ENCODE data around the gene SLC7A14. TPM values are rescaled to one million over a fixed set of nuclear protein-coding genes. Genes with fewer than 3 reads are reported as not detected.

Gene SLC7A14
- total RNA-seq, 4 donors from 2014 or later: not detected

DNA sequence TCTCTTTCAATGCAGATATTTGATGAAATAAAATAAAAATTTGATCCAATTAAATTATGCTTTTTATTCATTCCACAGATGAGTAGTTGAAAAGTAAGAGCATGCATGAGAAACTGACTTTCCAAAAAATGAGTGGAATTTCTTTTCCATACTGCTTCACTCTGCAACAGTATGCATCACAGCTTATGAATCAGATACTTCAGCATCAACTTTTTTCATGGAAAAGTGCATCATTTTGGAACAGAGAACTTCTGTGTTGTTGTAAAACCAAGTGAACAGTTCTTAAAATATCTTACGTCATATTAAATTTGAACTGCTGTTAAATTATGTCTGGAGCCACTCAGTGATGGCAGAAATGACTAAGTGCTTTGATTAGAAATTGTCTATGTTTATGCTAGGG, 16.7 kb upstream of the SLC7A14 start:
- no peak for DNase-seq (ENCODE audit: low spot score in 2 of 2)
- H3K27me3 ChIP-seq: no peaks in the 10 kb centered on the region
- H3K27ac ChIP-seq: no peak overlapping the region
- no peaks in the 10 kb centered on the region for H3K36me3 ChIP-seq
- TF ChIP-seq, protein P1, sequence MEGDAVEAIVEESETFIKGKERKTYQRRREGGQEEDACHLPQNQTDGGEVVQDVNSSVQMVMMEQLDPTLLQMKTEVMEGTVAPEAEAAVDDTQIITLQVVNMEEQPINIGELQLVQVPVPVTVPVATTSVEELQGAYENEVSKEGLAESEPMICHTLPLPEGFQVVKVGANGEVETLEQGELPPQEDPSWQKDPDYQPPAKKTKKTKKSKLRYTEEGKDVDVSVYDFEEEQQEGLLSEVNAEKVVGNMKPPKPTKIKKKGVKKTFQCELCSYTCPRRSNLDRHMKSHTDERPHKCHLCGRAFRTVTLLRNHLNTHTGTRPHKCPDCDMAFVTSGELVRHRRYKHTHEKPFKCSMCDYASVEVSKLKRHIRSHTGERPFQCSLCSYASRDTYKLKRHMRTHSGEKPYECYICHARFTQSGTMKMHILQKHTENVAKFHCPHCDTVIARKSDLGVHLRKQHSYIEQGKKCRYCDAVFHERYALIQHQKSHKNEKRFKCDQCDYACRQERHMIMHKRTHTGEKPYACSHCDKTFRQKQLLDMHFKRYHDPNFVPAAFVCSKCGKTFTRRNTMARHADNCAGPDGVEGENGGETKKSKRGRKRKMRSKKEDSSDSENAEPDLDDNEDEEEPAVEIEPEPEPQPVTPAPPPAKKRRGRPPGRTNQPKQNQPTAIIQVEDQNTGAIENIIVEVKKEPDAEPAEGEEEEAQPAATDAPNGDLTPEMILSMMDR (IDR thresholded peaks at IDR 0.05): no peak
- no peak for TF ChIP-seq POLR2A (IDR thresholded peaks at IDR 0.05)
- no peak for TF ChIP-seq EP300 (IDR thresholded peaks at IDR 0.05)
- TF ChIP-seq POLR2AphosphoS5 (IDR thresholded peaks at IDR 0.05): no peak
- no peak overlapping the region for H3K4me3 ChIP-seq
- WGBS: 94% methylated on average over 1 of the region's 1 CpG
- H3K9me3 ChIP-seq: no peaks in the 10 kb centered on the region
- no peaks in the 10 kb centered on the region for H3K4me1 ChIP-seq

DNA sequence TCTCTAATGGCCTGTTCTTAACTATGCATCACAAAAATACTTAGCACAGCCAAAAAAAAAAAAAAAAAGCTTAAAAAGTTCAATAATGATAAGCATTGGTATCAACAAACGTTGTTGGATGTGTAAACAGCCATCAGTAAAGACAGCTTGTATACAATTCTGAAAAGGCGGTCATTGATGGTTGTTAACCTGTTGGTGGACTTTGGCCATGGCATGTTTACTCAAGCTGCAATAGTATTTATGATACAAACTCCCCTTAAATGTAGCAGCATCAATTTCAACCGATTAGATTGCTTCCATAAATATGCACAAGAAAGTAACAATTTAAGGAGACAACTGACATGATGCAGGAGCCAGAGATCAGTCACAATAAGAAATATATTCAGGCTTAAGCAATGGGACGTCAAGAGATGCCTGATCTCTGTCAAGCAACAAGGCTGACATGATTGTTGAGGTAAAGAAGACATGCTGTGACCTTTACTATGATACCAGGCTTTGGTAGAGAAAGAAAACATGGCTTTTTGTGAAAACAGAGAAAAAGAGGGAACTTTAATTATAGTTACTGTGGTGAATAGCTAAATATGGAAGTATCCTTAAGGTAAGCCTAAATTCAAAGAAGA, 14.2 kb upstream of the SLC7A14 start:
- Histone ChIP-seq H3K36me3 (no peaks in the 10 kb centered on the region), H3K4me1 (no peaks in the 10 kb centered on the region), H3K4me3 (no peak overlapping the region), H3K27me3 (no peaks in the 10 kb centered on the region), H3K27ac (no peak overlapping the region), H3K9me3 (no peaks in the 10 kb centered on the region)
- 52% methylated on average over 4 of the region's 4 CpGs for WGBS
- TF ChIP-seq, protein P1 (IDR thresholded peaks at IDR 0.05): no peak
- TF ChIP-seq POLR2AphosphoS5 (IDR thresholded peaks at IDR 0.05): no peak
- TF ChIP-seq POLR2A (IDR thresholded peaks at IDR 0.05): no peak
- TF ChIP-seq EP300 (IDR thresholded peaks at IDR 0.05): no peak
- DNase-seq (ENCODE audit: low spot score in 2 of 2): no peak

DNA sequence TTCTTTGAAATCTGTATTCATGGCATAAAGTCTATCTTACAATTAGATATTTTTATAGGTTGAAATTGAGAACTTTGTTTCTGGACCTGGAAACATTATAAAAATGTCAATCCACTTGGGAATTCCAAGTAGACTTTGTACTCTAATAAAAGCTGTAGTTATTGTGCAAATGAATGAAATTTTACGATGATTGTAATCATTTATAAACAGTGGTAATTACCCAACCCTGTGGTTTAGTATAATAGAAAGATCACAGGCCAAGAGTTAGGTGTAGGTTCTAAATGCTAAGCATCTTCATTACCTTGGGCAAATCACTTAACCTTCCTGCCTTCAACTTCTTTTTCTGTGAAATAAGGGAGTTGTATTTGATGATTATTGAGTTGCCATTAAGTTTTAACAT, 13.2 kb upstream of the SLC7A14 start:
- 70% methylated on average over 1 of the region's 1 CpG for WGBS
- no peak for TF ChIP-seq POLR2AphosphoS5 (IDR thresholded peaks at IDR 0.05)
- TF ChIP-seq EP300 (IDR thresholded peaks at IDR 0.05): no peak
- TF ChIP-seq POLR2A (IDR thresholded peaks at IDR 0.05): no peak
- TF ChIP-seq, protein P1 (IDR thresholded peaks at IDR 0.05): no peak
- Histone ChIP-seq H3K9me3 (no peaks in the 10 kb centered on the region), H3K4me1 (no peaks in the 10 kb centered on the region), H3K27me3 (no peaks in the 10 kb centered on the region), H3K4me3 (no peak overlapping the region), H3K27ac (no peak overlapping the region), H3K36me3 (no peaks in the 10 kb centered on the region)
- DNase-seq (ENCODE audit: low spot score in 2 of 2): no peak

DNA sequence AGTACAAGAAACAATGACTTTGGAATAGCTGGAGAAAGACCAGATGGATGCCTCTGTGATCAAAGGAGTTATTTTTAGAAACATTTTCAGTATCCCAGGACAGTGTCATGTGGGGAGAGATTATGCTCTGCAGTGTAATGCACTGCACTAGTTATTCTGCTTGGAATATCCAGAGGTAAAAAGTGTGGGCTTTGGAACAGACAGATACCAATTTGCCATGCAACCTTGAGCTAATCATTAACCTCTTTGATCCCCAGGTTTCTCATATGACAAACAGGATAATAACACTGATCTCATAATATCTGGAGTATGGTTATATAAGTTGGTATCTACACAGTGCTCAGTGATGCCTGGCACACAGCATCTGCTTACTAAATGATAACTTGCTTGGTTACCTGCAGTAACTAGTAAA, 12.2 kb upstream of the SLC7A14 start:
- H3K27ac ChIP-seq: no peak overlapping the region
- H3K36me3 ChIP-seq: no peaks in the 10 kb centered on the region
- no peak for DNase-seq (ENCODE audit: low spot score in 2 of 2)
- TF ChIP-seq EP300 (IDR thresholded peaks at IDR 0.05) (no peak), POLR2A (IDR thresholded peaks at IDR 0.05) (no peak), POLR2AphosphoS5 (IDR thresholded peaks at IDR 0.05) (no peak)
- TF ChIP-seq, protein P1 (IDR thresholded peaks at IDR 0.05): no peak
- no peaks in the 10 kb centered on the region for H3K27me3 ChIP-seq
- no peaks in the 10 kb centered on the region for H3K4me1 ChIP-seq
- no peaks in the 10 kb centered on the region for H3K9me3 ChIP-seq
- H3K4me3 ChIP-seq: no peak overlapping the region

DNA sequence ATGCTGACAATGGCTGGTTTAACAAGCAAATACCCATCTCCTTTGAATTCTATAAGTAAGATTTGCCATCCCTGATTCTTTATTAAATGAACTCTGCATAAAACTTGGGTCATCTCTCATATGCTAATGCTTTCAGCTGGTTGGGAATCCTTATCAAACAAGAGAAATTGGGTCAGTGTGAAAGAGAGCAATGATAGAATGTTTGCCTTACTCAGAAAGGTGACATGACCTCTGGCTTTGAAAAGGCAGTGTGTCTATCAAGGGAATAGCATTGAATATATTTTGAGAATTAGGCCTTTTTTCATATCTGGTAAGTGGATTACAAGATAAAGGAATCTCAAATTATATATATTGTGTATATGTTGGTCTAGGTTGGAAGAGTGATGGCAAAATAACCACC, 8.7 kb upstream of the SLC7A14 start:
- H3K9me3 ChIP-seq: no peaks in the 10 kb centered on the region
- no peak for DNase-seq (ENCODE audit: low spot score in 2 of 2)
- TF ChIP-seq EP300 (IDR thresholded peaks at IDR 0.05): no peak
- no peaks in the 10 kb centered on the region for H3K27me3 ChIP-seq
- H3K27ac ChIP-seq: no peak overlapping the region
- no peak overlapping the region for H3K4me3 ChIP-seq
- H3K4me1 ChIP-seq: no peaks in the 10 kb centered on the region
- H3K36me3 ChIP-seq: no peaks in the 10 kb centered on the region

DNA sequence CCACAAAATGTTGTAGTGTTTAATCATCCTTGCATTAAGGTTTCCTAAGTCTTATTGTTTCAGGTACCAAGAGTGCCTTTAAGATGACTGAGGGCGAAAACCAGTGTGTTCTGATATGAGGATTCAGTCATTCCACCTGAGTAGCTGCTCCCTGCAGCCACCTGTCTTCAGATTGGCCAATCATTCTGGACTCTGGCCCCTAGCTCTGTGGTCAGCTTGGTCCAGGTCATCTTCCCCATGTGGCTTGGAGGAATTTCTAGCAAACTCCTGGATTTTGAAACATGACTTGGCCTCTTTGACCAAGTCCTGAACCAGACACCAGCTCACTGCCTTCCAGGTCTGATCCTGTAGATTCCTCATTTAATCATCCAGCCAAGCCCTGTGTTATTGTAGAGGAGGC, 7.8 kb upstream of the SLC7A14 start:
- no peak for DNase-seq (ENCODE audit: low spot score in 2 of 2)
- no peak for TF ChIP-seq POLR2AphosphoS5 (IDR thresholded peaks at IDR 0.05)
- TF ChIP-seq POLR2A (IDR thresholded peaks at IDR 0.05): no peak
- TF ChIP-seq, protein P1 (IDR thresholded peaks at IDR 0.05): no peak
- TF ChIP-seq EP300 (IDR thresholded peaks at IDR 0.05): no peak
- Histone ChIP-seq H3K4me3 (no peak overlapping the region), H3K9me3 (no peaks in the 10 kb centered on the region), H3K27ac (no peak overlapping the region), H3K36me3 (no peaks in the 10 kb centered on the region), H3K27me3 (no peaks in the 10 kb centered on the region), H3K4me1 (no peaks in the 10 kb centered on the region)
- WGBS: 100% methylated on average over 1 of the region's 1 CpG
